Right ventricle myocardium inferior (tissue), 1 donor: ENCODE results near the gene NARS2. TPM values are rescaled to one million over a fixed set of nuclear protein-coding genes. Genes with fewer than 3 reads are reported as not detected.

ENCODE experiments used
- ATAC-seq: fragments of 200-7000 bp; cut with Tn5 transposase; one replicate; pipeline ENCODE4 v1.9.1; 2020; ENCODE audit warnings: mild to moderate bottlenecking, moderate library complexity
- DNase-seq: peaks from one replicate; pipeline ENCODE4 v3.0.0; 2021; ENCODE audit errors: missing footprints
- intact Hi-C: fragments of 100-400 bp; cut with DNase I; formaldehyde crosslinking; loops from one replicate; pipeline ENCODE4 v1.11.0; 2022
- total RNA-seq: library from RNA; stranded (reverse); fragmentation: NEBNext Ultra II Directional; extraction: Animal tissue kit (Norgen Biotek cat#: 25700); gene quantifications from one replicate; pipeline ENCODE4 v1.2.1, GENCODE V29; 2021
- donor health status: DM: no; HTN: yes; CAD: no; lungs with severe emphysema.

NARS2 gene
- total RNA-seq, 1 donor from 2014 or later = 15.6 TPM

- no peak for DNase-seq
- ATAC-seq = no peak
- intact Hi-C loops = no loop called here
These were observed 168.0 kb downstream of the NARS2 start for GRCh38 chr11:78406568-78407196.

- intact Hi-C loops = no loop called here
- ATAC-seq (no peak), DNase-seq (no peak)
These were observed 168.9 kb downstream of the NARS2 start for GRCh38 chr11:78405805-78406204.

- DNase-seq = no peak
These were observed 170.9 kb downstream of the NARS2 start for GRCh38 chr11:78403781-78404180.

GRCh38 chr11:78402847-78403246 lies 171.8 kb downstream of the NARS2 start:
- intact Hi-C loops = no loop called here
- ATAC-seq (no peak), DNase-seq (no peak)

More at GRCh38 chr11:78403781-78404180, 170.9 kb downstream of the NARS2 start:
- no peak for ATAC-seq
- intact Hi-C loops = no loop called here

- ATAC-seq (no peak), DNase-seq (no peak)
- intact Hi-C loops = no loop called here
These were observed 174.0 kb downstream of the NARS2 start for GRCh38 chr11:78400702-78401101.

- ATAC-seq = no peak
- DNase-seq = no peak
- intact Hi-C loops = no loop called here
These were observed 174.5 kb downstream of the NARS2 start for GRCh38 chr11:78400116-78400515.

- ATAC-seq (no peak), DNase-seq (no peak)
- intact Hi-C loops = no loop called here
These were observed 175.5 kb downstream of the NARS2 start for GRCh38 chr11:78399136-78399535.

- intact Hi-C loops = no loop called here
- no peak for ATAC-seq
These were observed 175.9 kb downstream of the NARS2 start for GRCh38 chr11:78398715-78399114.

GRCh38 chr11:78397398-78397797 lies 177.3 kb downstream of the NARS2 start:
- intact Hi-C loops = no loop called here
- ATAC-seq = no peak

More at GRCh38 chr11:78398715-78399114, 175.9 kb downstream of the NARS2 start:
- no peak for DNase-seq

GRCh38 chr11:78395597-78395996 lies 179.1 kb downstream of the NARS2 start:
- ATAC-seq (no peak), DNase-seq (no peak)
- intact Hi-C loops = no loop called here

More at GRCh38 chr11:78397398-78397797, 177.3 kb downstream of the NARS2 start:
- DNase-seq = no peak

GRCh38 chr11:78392854-78393253 lies 181.8 kb downstream of the NARS2 start:
- no peak for DNase-seq
- ATAC-seq = no peak
- intact Hi-C loops = no loop called here

GRCh38 chr11:78391424-78391823 lies 183.2 kb downstream of the NARS2 start:
- no peak for ATAC-seq
- no peak for DNase-seq
- intact Hi-C loops = no loop called here

- DNase-seq = no peak
- no peak for ATAC-seq
- intact Hi-C loops = no loop called here
These were observed 183.9 kb downstream of the NARS2 start for GRCh38 chr11:78390809-78391208.

GRCh38 chr11:78386215-78386941 lies 188.3 kb downstream of the NARS2 start:
- intact Hi-C loops = no loop called here
- ATAC-seq (no peak), DNase-seq (no peak)

Other genes with a start within 250 kb of the NARS2 start
- 15.6 TPM for gene GAB2, start 157.0 kb downstream of the NARS2 start, total RNA-seq